ENCODE measurements around the gene LEAP2. TPM values are rescaled to one million over a fixed set of nuclear protein-coding genes. Genes with fewer than 3 reads are reported as not detected.

The LEAP2 gene
- total and polyA plus RNA-seq, 8 donors, result 0.92 to 2.3 (median 1.4) TPM; not detected in 2

DNA sequence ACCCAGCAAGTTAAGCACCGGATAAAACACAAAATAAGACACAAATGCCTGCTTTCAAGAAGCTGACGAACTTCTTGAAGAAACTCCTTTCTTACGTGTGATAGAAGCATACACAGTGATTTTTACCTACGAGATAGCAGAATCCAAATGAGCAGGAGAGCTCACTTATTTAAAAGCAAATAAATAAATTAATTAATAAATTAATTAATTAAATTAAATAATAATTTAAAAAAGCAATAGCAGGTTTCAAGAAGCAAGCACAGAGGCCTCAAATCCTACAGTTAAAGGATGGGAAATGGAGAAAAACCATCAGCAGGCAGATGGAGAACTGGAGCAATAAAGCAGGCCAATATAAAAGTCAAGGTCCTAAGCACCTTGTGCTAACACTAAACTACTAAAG, 17.3 kb downstream of the LEAP2 start:
- Histone ChIP-seq H3K27ac (no peak overlapping the region), H3K4me3 (no peak overlapping the region), H3K9me3 (no peaks in the 10 kb centered on the region), H3K36me3 (peaks cover 79 to 100% (median 100%) of the 10 kb centered on the region in 4 donors), H3K4me1 (no peaks in the 10 kb centered on the region), H3K27me3 (no peaks in the 10 kb centered on the region)
- intact Hi-C loops (cut with DNase I; ENCODE audit: low total_unique reads), result no loop called here
- 91 to 97% (median 96%) methylated on average over 4 of the region's 4 CpGs for WGBS, 5 donors
- no peak for DNase-seq
- TF ChIP-seq EP300 (IDR thresholded peaks at IDR 0.05) (no peak), CTCF (IDR thresholded peaks at IDR 0.05) (no peak), POLR2AphosphoS5 (IDR thresholded peaks at IDR 0.05) (no peak), POLR2A (IDR thresholded peaks at IDR 0.05) (no peak)

DNA sequence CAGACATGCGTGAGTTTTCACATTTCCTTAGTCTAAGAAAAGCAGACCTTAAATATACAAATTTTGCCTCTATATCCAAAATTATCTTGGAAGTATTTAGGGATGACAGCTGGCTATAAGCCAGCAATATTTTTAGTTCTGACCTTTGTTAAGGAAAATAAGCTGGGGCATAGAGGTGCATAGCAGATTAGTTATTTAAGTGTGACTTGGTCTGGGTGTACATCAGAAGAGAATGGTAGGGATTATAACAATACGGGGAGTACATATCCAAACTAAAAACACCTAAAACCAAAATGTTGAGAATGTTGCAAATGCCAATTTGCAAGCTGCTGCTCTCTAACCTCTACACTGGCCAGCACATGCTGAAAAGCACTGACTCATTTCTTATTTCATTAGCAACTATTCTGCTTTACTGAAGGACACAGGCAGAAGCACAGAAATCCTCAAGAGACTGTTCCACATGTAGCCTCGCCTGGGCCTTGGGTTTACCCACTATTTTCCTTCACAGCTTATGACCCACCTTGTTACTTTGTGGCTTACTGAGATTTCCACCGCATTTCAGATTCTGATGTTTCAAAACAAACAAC, 22.3 kb downstream of the LEAP2 start:
- no peak for DNase-seq
- Histone ChIP-seq H3K4me3 (no peak overlapping the region), H3K4me1 (peaks cover 0 to 4% (median 2%) of the 10 kb centered on the region in 4 donors), H3K27me3 (no peaks in the 10 kb centered on the region), H3K36me3 (peaks cover 52 to 91% (median 87%) of the 10 kb centered on the region in 4 donors), H3K27ac (no peak overlapping the region), H3K9me3 (no peaks in the 10 kb centered on the region)
- WGBS, 5 donors, result 86 to 95% (median 91%) methylated on average over 4 of the region's 4 CpGs
- TF ChIP-seq CTCF (IDR thresholded peaks at IDR 0.05), result no peak
- TF ChIP-seq POLR2AphosphoS5 (IDR thresholded peaks at IDR 0.05), result no peak
- no peak for TF ChIP-seq POLR2A (IDR thresholded peaks at IDR 0.05)
- no peak for TF ChIP-seq EP300 (IDR thresholded peaks at IDR 0.05)
- intact Hi-C loops (cut with DNase I; ENCODE audit: low total_unique reads), result no loop called here

DNA sequence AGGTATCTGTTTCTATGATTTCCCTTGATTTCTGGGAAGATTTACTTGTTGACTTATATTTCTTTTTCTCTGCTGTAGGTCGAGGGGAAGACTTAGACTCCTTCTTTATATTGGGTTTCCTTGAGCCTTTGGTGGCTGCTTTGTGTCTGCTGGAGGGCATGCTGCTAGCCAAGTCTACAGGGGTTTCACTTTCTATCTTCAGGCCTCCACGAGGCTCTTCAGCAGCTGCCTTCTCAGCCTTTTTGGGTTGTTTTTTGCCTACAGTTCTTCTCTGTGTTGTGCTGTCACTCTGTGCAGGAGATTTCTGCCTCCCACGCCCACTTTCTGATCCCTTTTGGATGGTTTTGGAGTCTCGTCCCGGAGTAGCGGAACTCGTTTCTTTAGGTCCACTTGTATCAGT, 23.2 kb downstream of the LEAP2 start:
- no peak for TF ChIP-seq CTCF (IDR thresholded peaks at IDR 0.05)
- no peak for TF ChIP-seq EP300 (IDR thresholded peaks at IDR 0.05)
- no peak for TF ChIP-seq POLR2A (IDR thresholded peaks at IDR 0.05)
- no peak for TF ChIP-seq POLR2AphosphoS5 (IDR thresholded peaks at IDR 0.05)
- H3K36me3 ChIP-seq, result peaks cover 43 to 90% (median 86%) of the 10 kb centered on the region in 4 donors
- no peaks in the 10 kb centered on the region for H3K9me3 ChIP-seq
- DNase-seq, result no peak
- intact Hi-C loops (cut with DNase I; ENCODE audit: low total_unique reads), result no loop called here
- 79 to 86% (median 85%) methylated on average over 7 of the region's 7 CpGs for WGBS, 5 donors
- no peak overlapping the region for H3K27ac ChIP-seq
- H3K4me1 ChIP-seq, result peaks cover 0 to 7% (median 2%) of the 10 kb centered on the region in 4 donors
- H3K27me3 ChIP-seq, result no peaks in the 10 kb centered on the region
- H3K4me3 ChIP-seq, result no peak overlapping the region

DNA sequence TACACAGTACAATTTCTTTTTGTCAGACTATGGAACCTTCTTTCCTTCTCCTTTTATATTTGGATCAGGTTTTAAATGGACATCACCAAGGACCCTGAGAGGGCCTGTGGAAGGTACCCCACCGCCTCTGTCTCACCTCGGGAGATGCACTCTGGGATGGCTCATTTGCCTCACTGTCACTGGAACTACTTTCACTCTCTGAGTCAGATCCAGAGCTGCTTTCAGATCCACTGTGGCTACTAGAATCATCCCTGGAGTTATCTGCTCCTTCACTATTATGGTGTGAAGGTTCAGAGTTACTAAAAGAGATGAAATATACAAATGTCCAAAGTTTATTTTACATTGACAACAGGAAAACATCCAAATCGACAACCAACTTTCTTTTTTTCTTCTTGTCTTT, 24.6 kb downstream of the LEAP2 start:
- Histone ChIP-seq H3K27me3 (no peaks in the 10 kb centered on the region), H3K4me3 (no peak overlapping the region), H3K9me3 (no peaks in the 10 kb centered on the region), H3K27ac (peak overlapping the region in 2 of 5 donors; percentile 28 to 59), H3K4me1 (peaks cover 0 to 11% (median 2%) of the 10 kb centered on the region in 4 donors), H3K36me3 (peaks cover 29 to 89% (median 85%) of the 10 kb centered on the region in 4 donors)
- no peak for DNase-seq
- TF ChIP-seq EP300 (IDR thresholded peaks at IDR 0.05), result no peak
- TF ChIP-seq POLR2A (IDR thresholded peaks at IDR 0.05), result no peak
- TF ChIP-seq CTCF (IDR thresholded peaks at IDR 0.05), result no peak
- no peak for TF ChIP-seq POLR2AphosphoS5 (IDR thresholded peaks at IDR 0.05)
- WGBS, 5 donors, result 71 to 78% (median 74%) methylated on average over 3 of the region's 3 CpGs
- intact Hi-C loops (cut with DNase I; ENCODE audit: low total_unique reads), result no loop called here
